ENCODE measurements around the gene MAST2. TPM values are rescaled to one million over a fixed set of nuclear protein-coding genes. Genes with fewer than 3 reads are reported as not detected.

Gene MAST2
- total and polyA plus RNA-seq, 9 of the 15 experiments (the other 6 are each of a cell fraction or from before 2014, with no cell fraction given): 0.73 to 32.0 (median 17.8) TPM

GRCh38 chr1:45876000-45876617 lies 72.7 kb downstream of the MAST2 start (continued):
- TF ChIP-seq E2F5 (CRISPR knock-in tag; IDR thresholded peaks at IDR 0.05) (no peak), ZNF644 (tag; IDR thresholded peaks at IDR 0.05; ENCODE audit: low read depth) (no peak), NFIX (CRISPR knock-in tag; IDR thresholded peaks at IDR 0.05; ENCODE audit: low read depth) (peak; percentile 99), RFX5 (IDR thresholded peaks at IDR 0.05; ENCODE audit: low read depth, low read length) (no peak), NCOA2 (IDR thresholded peaks at IDR 0.05; ENCODE audit: partially characterized antibody in 2 of 2) (peak in 1 of 2 experiments; percentile 80), ZNF79 (CRISPR knock-in tag; IDR thresholded peaks at IDR 0.05; ENCODE audit: low read depth) (no peak), CREB3 (tag; conservative IDR thresholded peaks at IDR 0.05; ENCODE audit: low read depth) (no peak), PML (IDR thresholded peaks at IDR 0.05; ENCODE audit: low read length) (no peak), ZNF445 (CRISPR knock-in tag; IDR thresholded peaks at IDR 0.05; ENCODE audit: low read depth) (no peak), ZFP1 (CRISPR knock-in tag; IDR thresholded peaks at IDR 0.05) (no peak), HDAC2 (IDR thresholded peaks at IDR 0.05) (no peak), ZNF76 (CRISPR knock-in tag; IDR thresholded peaks at IDR 0.05; ENCODE audit: borderline replicate concordance) (no peak), PBX2 (CRISPR knock-in tag; IDR thresholded peaks at IDR 0.05; ENCODE audit: low read depth) (no peak), PBX2 (tag; conservative IDR thresholded peaks at IDR 0.05; ENCODE audit: low read depth) (peak; percentile 71; the same call in 1 of the 2 replicates), NR4A1 (CRISPR knock-in tag; IDR thresholded peaks at IDR 0.05) (no peak), NR4A1 (tag; IDR thresholded peaks at IDR 0.05) (no peak), RBM15 (IDR thresholded peaks at IDR 0.05; ENCODE audit: insufficient read depth, low read length) (no peak), MEF2D (tag; conservative IDR thresholded peaks at IDR 0.05; ENCODE audit: low read depth) (peak; percentile 29; the same call in 1 of the 2 replicates), POLR2G (IDR thresholded peaks at IDR 0.05; ENCODE audit: low read depth, low read length) (no peak), EZH2 (IDR thresholded peaks at IDR 0.05; ENCODE audit: borderline replicate concordance, low read depth, low read length) (no peak), SMARCA4 (IDR thresholded peaks at IDR 0.05) (peak; percentile 40; the same call in 1 of the 2 replicates), TCF3 (CRISPR knock-in tag; IDR thresholded peaks at IDR 0.05) (no peak), EHMT2 (IDR thresholded peaks at IDR 0.05) (0 out of 2 replicates have a peak, but pooled peaks have one; percentile 23), TRIM24 (IDR thresholded peaks at IDR 0.05) (no peak), STAG1 (CRISPR knock-in tag; IDR thresholded peaks at IDR 0.05; ENCODE audit: borderline replicate concordance) (no peak), NFIC (IDR thresholded peaks at IDR 0.05) (peak; percentile 100), CGGBP1 (CRISPR knock-in tag; IDR thresholded peaks at IDR 0.05) (no peak)
